Astrocyte of the spinal cord (primary cell): ENCODE measurements around the gene PLXNA3.

ENCODE experiments used
- DNase-seq: peaks from one replicate; pipeline ENCODE4 v3.0.0; 2011; ENCODE audit warnings: low read depth, low spot score
- H3K4me3 ChIP-seq: 2 replicates; pipeline ENCODE4 v1.5.1; 2011; ENCODE audit warnings: low read depth, mild to moderate bottlenecking, low read length, moderate library complexity
- in situ Hi-C: cut with HindIII; loops from 2 replicates; pipeline ENCODE4 v1.10.0; 2017; ENCODE audit warnings: low sequenced_read_pairs
- TF ChIP-seq, protein P1 (sequence below): IDR thresholded peaks from 2 replicates; pipeline ENCODE4 v1.5.1; 2012; ENCODE audit warnings: low read depth, mild to moderate bottlenecking, low read length, inconsistent platforms

The PLXNA3 gene

DNA sequence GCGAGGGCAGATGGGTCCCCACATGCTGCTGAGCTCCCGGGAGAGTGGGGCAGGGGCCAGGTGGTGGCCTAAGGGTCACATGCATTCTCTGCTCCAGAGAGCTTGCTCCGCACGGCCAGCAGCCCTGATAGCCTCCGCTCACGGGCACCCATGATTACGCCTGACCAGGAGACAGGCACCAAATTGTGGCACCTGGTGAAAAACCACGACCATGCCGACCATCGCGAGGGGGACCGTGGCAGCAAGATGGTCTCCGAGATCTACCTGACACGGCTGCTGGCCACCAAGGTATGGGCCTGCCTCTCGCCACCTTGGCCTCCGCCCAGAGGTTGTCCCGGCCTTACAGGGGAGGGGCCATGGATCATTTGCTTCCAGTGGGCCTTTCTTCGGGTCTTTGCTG is 11.8 kb downstream of the PLXNA3 start:
- in situ Hi-C loops = no loop called here
- TF ChIP-seq, protein P1, sequence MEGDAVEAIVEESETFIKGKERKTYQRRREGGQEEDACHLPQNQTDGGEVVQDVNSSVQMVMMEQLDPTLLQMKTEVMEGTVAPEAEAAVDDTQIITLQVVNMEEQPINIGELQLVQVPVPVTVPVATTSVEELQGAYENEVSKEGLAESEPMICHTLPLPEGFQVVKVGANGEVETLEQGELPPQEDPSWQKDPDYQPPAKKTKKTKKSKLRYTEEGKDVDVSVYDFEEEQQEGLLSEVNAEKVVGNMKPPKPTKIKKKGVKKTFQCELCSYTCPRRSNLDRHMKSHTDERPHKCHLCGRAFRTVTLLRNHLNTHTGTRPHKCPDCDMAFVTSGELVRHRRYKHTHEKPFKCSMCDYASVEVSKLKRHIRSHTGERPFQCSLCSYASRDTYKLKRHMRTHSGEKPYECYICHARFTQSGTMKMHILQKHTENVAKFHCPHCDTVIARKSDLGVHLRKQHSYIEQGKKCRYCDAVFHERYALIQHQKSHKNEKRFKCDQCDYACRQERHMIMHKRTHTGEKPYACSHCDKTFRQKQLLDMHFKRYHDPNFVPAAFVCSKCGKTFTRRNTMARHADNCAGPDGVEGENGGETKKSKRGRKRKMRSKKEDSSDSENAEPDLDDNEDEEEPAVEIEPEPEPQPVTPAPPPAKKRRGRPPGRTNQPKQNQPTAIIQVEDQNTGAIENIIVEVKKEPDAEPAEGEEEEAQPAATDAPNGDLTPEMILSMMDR = no peak

DNA sequence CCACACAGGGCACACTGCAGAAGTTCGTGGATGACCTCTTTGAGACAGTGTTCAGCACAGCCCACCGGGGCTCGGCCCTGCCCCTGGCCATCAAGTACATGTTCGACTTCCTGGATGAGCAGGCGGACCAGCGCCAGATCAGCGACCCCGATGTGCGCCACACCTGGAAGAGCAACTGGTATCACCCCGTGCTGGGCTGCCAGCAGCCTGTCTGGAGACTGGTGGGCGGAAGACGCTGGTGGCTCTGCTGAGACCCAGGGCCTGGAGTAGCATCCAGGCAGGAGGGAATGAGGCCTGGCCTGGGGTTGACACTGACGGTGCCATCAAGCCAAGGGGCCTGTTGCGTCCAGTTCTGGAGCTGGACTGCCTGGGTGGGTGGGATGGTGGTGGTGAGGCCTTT is 12.4 kb downstream of the PLXNA3 start:
- DNase-seq = no peak
- in situ Hi-C loops = no loop called here
- H3K4me3 ChIP-seq = no peak overlapping the region
- TF ChIP-seq, protein P1 = no peak

More for the DNA sequence above, 11.8 kb downstream of the PLXNA3 start:
- H3K4me3 ChIP-seq = no peak overlapping the region
- DNase-seq = no peak

DNA sequence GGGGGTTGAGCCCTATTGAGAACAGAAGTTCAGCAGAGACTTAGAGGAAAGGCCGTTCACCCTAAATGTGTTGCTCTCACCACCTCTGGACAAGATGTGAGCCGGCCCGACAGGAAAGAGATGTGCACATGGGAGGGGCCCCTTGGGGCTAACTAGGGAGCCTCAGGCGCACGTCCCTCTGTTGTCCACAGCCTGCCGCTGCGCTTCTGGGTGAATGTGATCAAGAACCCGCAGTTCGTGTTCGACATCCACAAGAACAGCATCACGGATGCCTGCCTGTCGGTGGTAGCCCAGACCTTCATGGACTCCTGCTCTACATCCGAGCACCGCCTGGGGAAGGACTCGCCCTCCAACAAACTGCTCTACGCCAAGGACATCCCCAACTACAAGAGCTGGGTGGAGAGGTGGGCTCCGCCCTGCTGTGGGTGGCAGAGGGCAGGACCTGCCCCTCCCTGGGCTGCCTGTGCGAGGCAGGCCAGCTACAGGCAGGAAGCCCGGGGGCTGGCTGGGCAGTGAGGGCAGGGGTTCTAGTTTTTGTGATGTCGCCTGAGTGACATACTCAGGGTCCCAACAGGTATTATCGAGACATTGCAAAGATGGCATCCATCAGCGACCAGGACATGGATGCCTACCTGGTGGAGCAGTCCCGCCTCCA is 13.0 kb downstream of the PLXNA3 start:
- TF ChIP-seq, protein P1 = no peak
- DNase-seq = no peak
- in situ Hi-C loops = no loop called here
- H3K4me3 ChIP-seq = no peak overlapping the region

DNA sequence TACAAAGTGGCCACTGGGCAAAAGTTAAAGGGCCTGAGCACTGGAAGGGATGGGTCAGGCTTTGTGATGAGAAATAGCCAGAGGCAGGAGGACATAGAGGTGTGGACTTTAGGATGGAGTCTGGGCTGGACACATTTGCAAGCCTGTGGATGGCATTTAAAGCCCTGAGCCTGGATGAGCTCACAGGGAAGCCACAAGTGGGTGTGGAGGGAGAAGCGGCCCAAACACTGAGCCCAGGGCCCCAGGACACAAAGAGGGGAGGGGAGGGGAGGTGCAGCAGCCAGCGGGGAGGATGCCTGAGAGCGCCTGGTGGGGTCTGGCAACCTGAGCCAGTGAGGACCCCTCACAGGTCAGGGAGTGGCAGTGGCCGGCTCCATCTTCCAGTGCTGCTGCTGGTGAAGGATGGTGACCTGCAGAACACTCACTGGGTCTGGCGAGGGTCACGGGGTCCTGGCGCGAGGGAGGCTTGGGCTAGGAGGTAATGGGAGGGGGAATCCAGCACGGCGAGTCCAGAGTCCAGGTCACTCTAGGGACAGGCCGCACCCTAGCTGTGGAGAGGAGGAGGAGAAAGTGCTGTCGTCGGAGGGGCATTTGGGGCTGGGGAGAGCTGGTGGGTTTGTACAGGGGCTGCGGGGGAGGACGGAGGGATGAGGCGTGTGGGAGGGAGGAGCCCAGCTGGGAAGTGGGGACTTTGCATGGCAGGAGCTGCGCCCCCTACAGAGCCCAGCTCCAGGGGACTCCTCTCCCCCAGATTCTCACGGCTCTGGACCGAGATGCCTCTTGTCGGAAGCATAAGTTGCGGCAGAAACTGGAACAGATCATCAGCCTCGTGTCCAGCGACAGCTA is 14.0 kb downstream of the PLXNA3 start:
- in situ Hi-C loops = no loop called here
- DNase-seq = no peak
- H3K4me3 ChIP-seq = no peak overlapping the region
- TF ChIP-seq, protein P1 = no peak

DNA sequence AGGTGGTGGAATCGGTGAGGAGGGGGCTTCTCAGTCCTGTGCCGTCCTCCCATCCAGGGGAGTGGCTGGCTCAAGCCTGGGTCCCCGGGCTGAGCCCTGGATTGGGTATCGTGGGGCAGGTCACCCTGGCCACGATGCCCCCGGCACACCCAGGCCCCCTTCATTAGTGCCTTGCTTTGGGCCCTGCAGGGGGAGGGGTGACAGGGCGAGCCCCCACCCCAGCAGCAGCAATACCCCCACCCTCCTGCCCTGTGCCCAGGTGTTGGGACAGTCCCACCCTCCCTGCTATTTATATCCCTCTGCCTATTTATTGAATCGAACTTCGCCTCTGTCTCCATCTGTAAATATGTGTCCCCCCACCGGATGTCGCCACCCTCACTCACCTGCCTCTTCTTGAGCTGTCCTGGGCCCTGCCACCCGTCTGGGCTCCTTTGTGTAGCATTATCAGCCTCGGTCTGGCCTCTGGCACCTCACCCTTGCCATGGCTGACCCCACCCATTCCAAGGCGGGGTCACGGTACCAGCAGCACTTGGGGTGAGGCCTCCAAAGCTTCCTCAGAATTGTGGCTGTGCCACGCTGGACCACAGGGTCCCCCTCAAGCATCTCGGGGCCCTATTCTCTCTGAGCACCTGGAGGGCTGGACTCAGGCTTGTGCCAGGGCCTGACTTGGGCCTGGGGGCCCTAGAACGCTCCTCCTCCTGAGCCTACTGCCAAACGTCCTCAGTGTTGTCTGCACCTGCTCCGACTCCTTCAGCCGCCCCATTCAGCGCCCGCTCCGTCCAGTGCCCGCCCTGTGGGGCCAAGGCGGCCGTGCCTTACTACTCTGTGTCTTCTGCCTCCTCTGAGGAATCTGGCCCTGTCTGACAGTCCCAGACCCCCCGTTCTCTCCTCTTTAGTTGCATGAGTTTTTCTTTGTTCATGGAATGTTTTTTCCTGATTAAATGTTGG is 14.9 kb downstream of the PLXNA3 start:
- in situ Hi-C loops = no loop called here
- DNase-seq = no peak
- TF ChIP-seq, protein P1 = no peak
- no peak overlapping the region for H3K4me3 ChIP-seq

DNA sequence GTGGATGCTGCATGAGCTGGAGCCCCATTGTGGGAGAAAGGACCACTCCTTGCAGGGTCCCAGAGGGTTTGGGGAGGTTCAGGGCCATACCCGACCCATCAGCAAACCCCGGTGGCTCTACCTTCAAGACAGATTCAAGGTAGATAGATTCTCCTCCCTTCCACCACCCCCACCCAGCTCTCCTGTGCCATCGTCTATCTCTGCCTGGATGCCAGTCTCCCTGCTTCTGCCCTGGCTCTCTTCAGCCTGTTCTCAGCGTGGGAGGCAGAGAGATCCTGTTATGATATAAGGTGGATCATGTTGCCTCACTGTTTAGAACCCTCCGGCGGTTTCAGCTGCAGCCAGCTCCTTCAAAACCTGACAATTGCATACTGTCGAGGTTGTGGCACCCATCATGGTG is 15.6 kb downstream of the PLXNA3 start:
- in situ Hi-C loops = no loop called here
- TF ChIP-seq, protein P1 = no peak
- no peak overlapping the region for H3K4me3 ChIP-seq
- no peak for DNase-seq
